Epithelial cell of proximal tubule (primary cell): ENCODE results near the gene SWSAP1. TPM values are rescaled to one million over a fixed set of nuclear protein-coding genes. Genes with fewer than 3 reads are reported as not detected.

ENCODE experiments used
- DNase-seq: peaks from one replicate; pipeline ENCODE4 v3.0.0-alpha.2; 2011; ENCODE audit warnings: low read depth
- H3K4me3 ChIP-seq: 2 replicates; pipeline ENCODE4 v1.5.1; 2011; ENCODE audit warnings: low read depth, mild to moderate bottlenecking, low read length
- CTCF ChIP-seq: conservative IDR thresholded peaks from 2 replicates; pipeline ENCODE4 v1.5.1; 2012; ENCODE audit warnings: low read depth, mild to moderate bottlenecking, low read length
- total RNA-seq: library from RNA; depleted of rRNA; stranded (reverse); fragments of >200 nt; gene quantifications from 2 replicates; pipeline ENCODE4 v1.2.3, GENCODE V29; 2015

SWSAP1 gene
- total RNA-seq, 1 donor from 2014 or later = 1.2 TPM

DNA sequence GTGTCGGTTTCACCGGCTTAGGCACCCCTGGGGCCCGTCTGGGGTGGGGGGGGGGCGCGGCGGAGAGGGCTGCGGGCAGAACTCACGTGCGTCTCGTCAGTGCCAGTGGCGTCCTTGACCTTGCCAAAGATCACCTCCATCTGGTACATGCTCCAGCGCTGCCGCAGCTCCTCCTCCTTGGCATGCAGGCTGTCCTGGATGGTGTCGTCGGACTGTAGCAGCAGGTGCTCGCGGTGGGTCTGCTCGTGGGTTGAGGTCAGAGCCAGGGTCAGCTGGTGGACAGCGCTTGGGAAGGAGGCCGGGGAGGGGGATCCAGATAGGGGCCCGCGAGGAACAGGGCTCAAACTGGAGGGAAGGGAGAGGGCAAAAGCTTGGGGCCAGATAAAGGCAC is 49.3 kb downstream of the SWSAP1 start:
- DNase-seq = no peak
- no peak for TF ChIP-seq CTCF
- no peak overlapping the region for H3K4me3 ChIP-seq

Other genes starting within 250 kb of the SWSAP1 start
- gene SPC24, start 218.9 kb upstream of the SWSAP1 start, total RNA-seq = 33.0 and 76.1 TPM in 2 replicates
- gene KANK2, start 177.1 kb upstream of the SWSAP1 start, total RNA-seq = 78.3 and 94.0 TPM in 2 replicates
- gene ANGPTL8, start 135.0 kb upstream of the SWSAP1 start, total RNA-seq = not detected in 2 replicates
- 17.2 and 17.7 TPM in 2 replicates for gene DOCK6, start 112.1 kb upstream of the SWSAP1 start, total RNA-seq
- not detected in 2 replicates for gene TSPAN16, start 78.5 kb upstream of the SWSAP1 start, total RNA-seq
- gene RAB3D, start 35.0 kb upstream of the SWSAP1 start, total RNA-seq = 13.4 and 18.3 TPM in 2 replicates
- 226 and 228 TPM in 2 replicates for gene TMEM205, start 28.4 kb upstream of the SWSAP1 start, total RNA-seq
- 6.1 and 7.8 TPM in 2 replicates for gene CCDC159, start 28.1 kb upstream of the SWSAP1 start, total RNA-seq
- 1.3 and 6.2 TPM in 2 replicates for gene PLPPR2, start 19.2 kb upstream of the SWSAP1 start, total RNA-seq
- 4.3 and 5.2 TPM in 2 replicates for gene EPOR, start 9.6 kb downstream of the SWSAP1 start, total RNA-seq
- 3.1 and 19.0 TPM in 2 replicates for gene RGL3, start 44.6 kb downstream of the SWSAP1 start, total RNA-seq
- gene ODAD3, start 60.5 kb downstream of the SWSAP1 start, total RNA-seq = 0.40 TPM in 1 of 2 replicates, not detected in the other
- gene PRKCSH, start 61.0 kb downstream of the SWSAP1 start, total RNA-seq = 184 and 243 TPM in 2 replicates
- gene ELAVL3, start 106.4 kb downstream of the SWSAP1 start, total RNA-seq = not detected in 2 replicates
- 5.9 and 23.4 TPM in 2 replicates for gene ZNF653, start 131.2 kb downstream of the SWSAP1 start, total RNA-seq
- gene ECSIT, start 154.5 kb downstream of the SWSAP1 start, total RNA-seq = 58.9 and 59.0 TPM in 2 replicates
- 5.6 and 16.1 TPM in 2 replicates for gene CNN1, start 164.2 kb downstream of the SWSAP1 start, total RNA-seq
- 49.8 and 95.5 TPM in 2 replicates for gene ELOF1, start 184.6 kb downstream of the SWSAP1 start, total RNA-seq
- gene ACP5, start 203.0 kb downstream of the SWSAP1 start, total RNA-seq = 3.3 and 4.4 TPM in 2 replicates
- gene ZNF627, start 222.8 kb downstream of the SWSAP1 start, total RNA-seq = 10.0 and 12.5 TPM in 2 replicates